Liver (tissue), 9 donors: ENCODE results near the gene OR6X1. TPM values are rescaled to one million over a fixed set of nuclear protein-coding genes. Genes with fewer than 3 reads are reported as not detected.

Source experiments
- DNase-seq: peaks from one replicate; pipeline ENCODE4 v3.0.0-alpha.2; 2017; ENCODE audit warnings: low spot score
- H3K27ac ChIP-seq, 2 donors: one replicate each; pipeline ENCODE4 v1.7.0; 2013; ENCODE audit warnings: inconsistent platforms in 2 of 2, low read length in 2 of 2, control low read depth in 1 of 2, low read depth in 1 of 2, mild to moderate bottlenecking in 1 of 2
- H3K27me3 ChIP-seq, 4 donors: one replicate each; pipeline versions ENCODE4 v1.6.1 to v1.7.0; 2013; ENCODE audit warnings: low read length in 3 of 4, inconsistent platforms in 1 of 4, mild to moderate bottlenecking in 1 of 4, moderate library complexity in 1 of 4; ENCODE audit not compliant: control insufficient read depth in 4 of 4, insufficient read depth in 4 of 4
- H3K36me3 ChIP-seq, 4 donors: one replicate each; pipeline versions ENCODE4 v1.6.1 to v1.7.0; 2013; ENCODE audit warnings: low read length in 3 of 4, mild to moderate bottlenecking in 3 of 4, low read depth in 1 of 4, moderate library complexity in 1 of 4; ENCODE audit not compliant: control insufficient read depth in 4 of 4, insufficient read depth in 3 of 4
- H3K4me1 ChIP-seq, 4 donors: one replicate each; pipeline versions ENCODE4 v1.6.1 to v1.7.0; 2013; ENCODE audit warnings: low read length in 3 of 4, mild to moderate bottlenecking in 3 of 4, moderate library complexity in 1 of 4; ENCODE audit not compliant: control insufficient read depth in 4 of 4, insufficient read depth in 4 of 4
- H3K4me3 ChIP-seq, 3 donors: one replicate each; pipeline versions ENCODE4 v1.6.1 to v1.7.0; 2013; ENCODE audit warnings: low read length in 3 of 3, control low read depth in 1 of 3, low read depth in 1 of 3, mild to moderate bottlenecking in 1 of 3
- H3K9ac ChIP-seq, 2 donors: one replicate each; pipeline ENCODE4 v1.7.0; 2013; ENCODE audit warnings: low read length in 2 of 2, mild to moderate bottlenecking in 2 of 2, moderate library complexity in 2 of 2, control low read depth in 1 of 2, low read depth in 1 of 2
- H3K9me3 ChIP-seq, 4 donors: one replicate each; pipeline versions ENCODE4 v1.6.1 to v1.7.0; 2013; ENCODE audit warnings: low read length in 3 of 4; ENCODE audit not compliant: control insufficient read depth in 4 of 4
- EGR1 ChIP-seq, 2 donors: IDR thresholded peaks; 2 replicates each; pipeline ENCODE4 v1.6.1; 2016 to 2018; ENCODE audit warnings: antibody characterized with exemption in 2 of 2, low read depth in 2 of 2
- FOXA1 ChIP-seq: IDR thresholded peaks from 2 replicates; pipeline ENCODE4 v1.6.1; 2016; ENCODE audit warnings: antibody characterized with exemption
- FOXA2 ChIP-seq: IDR thresholded peaks from 2 replicates; pipeline ENCODE4 v1.6.1; 2016; ENCODE audit warnings: antibody characterized with exemption
- GABPA ChIP-seq, 2 donors: IDR thresholded peaks in 1 of 2; conservative IDR thresholded peaks in 1 of 2; 2 replicates each; pipeline ENCODE4 v1.6.1; 2016; ENCODE audit warnings: antibody characterized with exemption in 2 of 2, mild to moderate bottlenecking in 1 of 2, moderate library complexity in 1 of 2
- HNF4A ChIP-seq, 2 donors: conservative IDR thresholded peaks; 2 replicates each; pipeline ENCODE4 v1.6.1; 2016; ENCODE audit warnings: antibody characterized with exemption in 2 of 2, mild to moderate bottlenecking in 2 of 2
- HNF4G ChIP-seq: IDR thresholded peaks from 2 replicates; pipeline ENCODE4 v1.6.1; 2016; ENCODE audit warnings: antibody characterized with exemption
- JUND ChIP-seq, 2 donors: IDR thresholded peaks; 2 replicates each; pipeline ENCODE4 v1.6.1; 2016; ENCODE audit warnings: antibody characterized with exemption in 2 of 2
- MAX ChIP-seq: IDR thresholded peaks from 2 replicates; pipeline ENCODE4 v1.6.1; 2016; ENCODE audit warnings: antibody characterized with exemption
- NR2F2 ChIP-seq: IDR thresholded peaks from 2 replicates; pipeline ENCODE4 v1.6.1; 2016; ENCODE audit warnings: antibody characterized with exemption
- RXRA ChIP-seq, 2 donors: IDR thresholded peaks; 2 replicates each; pipeline ENCODE4 v1.6.1; 2017 to 2018; ENCODE audit warnings: antibody characterized with exemption in 2 of 2, mild to moderate bottlenecking in 1 of 2
- SP1 ChIP-seq: IDR thresholded peaks from 2 replicates; pipeline ENCODE4 v1.6.1; 2018; ENCODE audit warnings: antibody characterized with exemption, mild to moderate bottlenecking
- TAF1 ChIP-seq: conservative IDR thresholded peaks from 2 replicates; pipeline ENCODE4 v1.6.1; 2016; ENCODE audit warnings: antibody characterized with exemption, mild to moderate bottlenecking
- YY1 ChIP-seq: IDR thresholded peaks from 2 replicates; pipeline ENCODE4 v1.6.1; 2016; ENCODE audit warnings: antibody characterized with exemption, mild to moderate bottlenecking
- WGBS: extraction: QIAGEN DNeasy Blood & Tissue Kit; methylation state at CpG from one replicate; pipeline ENCODE4 v1.1.7; 2013; 5-methylcytosine and 5-hydroxymethylcytosine counted together
- polyA plus RNA-seq, 2 donors: library from polyadenylated mRNA; stranded (reverse) in 1 of 2; unstranded in 1 of 2; fragments of 200-250 nt in 1 of 2; fragments of >200 nt in 1 of 2; fragmentation: Nextera tagmentation in 1 of 2; extraction: Ambion mirVana in 1 of 2; gene quantifications; one replicate each; pipeline versions ENCODE4 v1.2.1 to v1.2.3, GENCODE V29; 2013 to 2015
- total RNA-seq, 2 donors: library from RNA; depleted of rRNA; stranded (reverse); fragments of >200 nt; gene quantifications; one replicate each; pipeline ENCODE4 v1.2.3, GENCODE V29; 2014
- TF ChIP-seq, protein P1 (sequence below): IDR thresholded peaks from 2 replicates; pipeline ENCODE4 v1.6.1; 2016; ENCODE audit warnings: antibody characterized with exemption
- TF ChIP-seq, protein P2 (sequence below): IDR thresholded peaks from 2 replicates; pipeline ENCODE4 v1.6.1; 2016; ENCODE audit warnings: antibody characterized with exemption, mild to moderate bottlenecking
- TF ChIP-seq, protein P3 (sequence below): IDR thresholded peaks from 2 replicates; pipeline ENCODE4 v1.6.1; 2016; ENCODE audit warnings: antibody characterized with exemption
- donor health status: healthy.
- donor health status: healthy.
- donor health status: healthy.
- donor health status: healthy.
- donor health status: healthy.

The OR6X1 gene
- total and polyA plus RNA-seq, 4 donors, result not detected

GRCh38 chr11:123801765-123802164, 47.4 kb upstream of the OR6X1 start:
- Histone ChIP-seq H3K4me1 (peaks cover 2 to 8% (median 4%) of the 10 kb centered on the region in 4 donors), H3K27ac (no peak overlapping the region), H3K9ac (no peak overlapping the region), H3K27me3 (no peaks in the 10 kb centered on the region), H3K9me3 (no peaks in the 10 kb centered on the region), H3K4me3 (no peak overlapping the region), H3K36me3 (no peaks in the 10 kb centered on the region)
- DNase-seq, result no peak
- TF ChIP-seq YY1 (no peak), HNF4A (conservative IDR thresholded peaks at IDR 0.05) (no peak), TAF1 (no peak)
- TF ChIP-seq, protein P1, sequence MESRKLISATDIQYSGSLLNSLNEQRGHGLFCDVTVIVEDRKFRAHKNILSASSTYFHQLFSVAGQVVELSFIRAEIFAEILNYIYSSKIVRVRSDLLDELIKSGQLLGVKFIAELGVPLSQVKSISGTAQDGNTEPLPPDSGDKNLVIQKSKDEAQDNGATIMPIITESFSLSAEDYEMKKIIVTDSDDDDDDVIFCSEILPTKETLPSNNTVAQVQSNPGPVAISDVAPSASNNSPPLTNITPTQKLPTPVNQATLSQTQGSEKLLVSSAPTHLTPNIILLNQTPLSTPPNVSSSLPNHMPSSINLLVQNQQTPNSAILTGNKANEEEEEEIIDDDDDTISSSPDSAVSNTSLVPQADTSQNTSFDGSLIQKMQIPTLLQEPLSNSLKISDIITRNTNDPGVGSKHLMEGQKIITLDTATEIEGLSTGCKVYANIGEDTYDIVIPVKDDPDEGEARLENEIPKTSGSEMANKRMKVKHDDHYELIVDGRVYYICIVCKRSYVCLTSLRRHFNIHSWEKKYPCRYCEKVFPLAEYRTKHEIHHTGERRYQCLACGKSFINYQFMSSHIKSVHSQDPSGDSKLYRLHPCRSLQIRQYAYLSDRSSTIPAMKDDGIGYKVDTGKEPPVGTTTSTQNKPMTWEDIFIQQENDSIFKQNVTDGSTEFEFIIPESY, result no peak
- 0% methylated on average over 1 of the region's 1 CpG for WGBS

- H3K4me3 ChIP-seq, result no peak overlapping the region
- no peak overlapping the region for H3K27ac ChIP-seq
- H3K9me3 ChIP-seq, result no peaks in the 10 kb centered on the region
- H3K27me3 ChIP-seq, result no peaks in the 10 kb centered on the region
- H3K4me1 ChIP-seq, result peaks cover 2 to 8% (median 4%) of the 10 kb centered on the region in 4 donors
- no peak for DNase-seq
- 94% methylated on average over 3 of the region's 3 CpGs for WGBS
- TF ChIP-seq JUND (IDR thresholded peaks at IDR 0.05) (no peak), FOXA1 (no peak), RXRA (IDR thresholded peaks at IDR 0.05) (no peak), MAX (no peak), HNF4A (conservative IDR thresholded peaks at IDR 0.05) (no peak), EGR1 (IDR thresholded peaks at IDR 0.05; ENCODE audit: low read depth in 2 of 2) (no peak), GABPA (IDR thresholded peaks at IDR 0.05 in 1 of 2, conservative IDR thresholded peaks at IDR 0.05 in 1 of 2) (no peak), YY1 (no peak), HNF4G (no peak), TAF1 (no peak), FOXA2 (no peak), SP1 (no peak), NR2F2 (no peak)
- TF ChIP-seq, protein P2, sequence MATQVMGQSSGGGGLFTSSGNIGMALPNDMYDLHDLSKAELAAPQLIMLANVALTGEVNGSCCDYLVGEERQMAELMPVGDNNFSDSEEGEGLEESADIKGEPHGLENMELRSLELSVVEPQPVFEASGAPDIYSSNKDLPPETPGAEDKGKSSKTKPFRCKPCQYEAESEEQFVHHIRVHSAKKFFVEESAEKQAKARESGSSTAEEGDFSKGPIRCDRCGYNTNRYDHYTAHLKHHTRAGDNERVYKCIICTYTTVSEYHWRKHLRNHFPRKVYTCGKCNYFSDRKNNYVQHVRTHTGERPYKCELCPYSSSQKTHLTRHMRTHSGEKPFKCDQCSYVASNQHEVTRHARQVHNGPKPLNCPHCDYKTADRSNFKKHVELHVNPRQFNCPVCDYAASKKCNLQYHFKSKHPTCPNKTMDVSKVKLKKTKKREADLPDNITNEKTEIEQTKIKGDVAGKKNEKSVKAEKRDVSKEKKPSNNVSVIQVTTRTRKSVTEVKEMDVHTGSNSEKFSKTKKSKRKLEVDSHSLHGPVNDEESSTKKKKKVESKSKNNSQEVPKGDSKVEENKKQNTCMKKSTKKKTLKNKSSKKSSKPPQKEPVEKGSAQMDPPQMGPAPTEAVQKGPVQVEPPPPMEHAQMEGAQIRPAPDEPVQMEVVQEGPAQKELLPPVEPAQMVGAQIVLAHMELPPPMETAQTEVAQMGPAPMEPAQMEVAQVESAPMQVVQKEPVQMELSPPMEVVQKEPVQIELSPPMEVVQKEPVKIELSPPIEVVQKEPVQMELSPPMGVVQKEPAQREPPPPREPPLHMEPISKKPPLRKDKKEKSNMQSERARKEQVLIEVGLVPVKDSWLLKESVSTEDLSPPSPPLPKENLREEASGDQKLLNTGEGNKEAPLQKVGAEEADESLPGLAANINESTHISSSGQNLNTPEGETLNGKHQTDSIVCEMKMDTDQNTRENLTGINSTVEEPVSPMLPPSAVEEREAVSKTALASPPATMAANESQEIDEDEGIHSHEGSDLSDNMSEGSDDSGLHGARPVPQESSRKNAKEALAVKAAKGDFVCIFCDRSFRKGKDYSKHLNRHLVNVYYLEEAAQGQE, result no peak
- TF ChIP-seq, protein P3, sequence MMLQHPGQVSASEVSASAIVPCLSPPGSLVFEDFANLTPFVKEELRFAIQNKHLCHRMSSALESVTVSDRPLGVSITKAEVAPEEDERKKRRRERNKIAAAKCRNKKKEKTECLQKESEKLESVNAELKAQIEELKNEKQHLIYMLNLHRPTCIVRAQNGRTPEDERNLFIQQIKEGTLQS, result no peak
- TF ChIP-seq, protein P1, result no peak
- H3K36me3 ChIP-seq, result no peaks in the 10 kb centered on the region
- no peak overlapping the region for H3K9ac ChIP-seq
These were observed 45.7 kb upstream of the OR6X1 start for GRCh38 chr11:123800036-123800435.
